ENCODE measurements around the gene KLHL1.

- TF ChIP-seq CEBPB (IDR thresholded peaks at IDR 0.05; ENCODE audit: low read depth) (no peak), CTCF (IDR thresholded peaks at IDR 0.05 in 2 of 3, conservative IDR thresholded peaks at IDR 0.05 in 1 of 3; ENCODE audit: borderline replicate concordance in 1 of 3, insufficient read depth in 1 of 3, low read depth in 2 of 3, low read length in 2 of 3) (no peak), REST (IDR thresholded peaks at IDR 0.05; ENCODE audit: low read depth) (no peak), POLR2AphosphoS5 (IDR thresholded peaks at IDR 0.05; ENCODE audit: low read depth, low read length) (no peak), JUND (IDR thresholded peaks at IDR 0.05) (no peak), EZH2 (IDR thresholded peaks at IDR 0.05) (no peak), FOSL1 (IDR thresholded peaks at IDR 0.05; ENCODE audit: low read depth) (no peak), POLR2A (IDR thresholded peaks at IDR 0.05; ENCODE audit: borderline replicate concordance, extremely low read depth, insufficient read depth, insufficient read length) (no peak), MAX (IDR thresholded peaks at IDR 0.05) (no peak), YY1 (IDR thresholded peaks at IDR 0.05; ENCODE audit: extremely low read depth, insufficient replicate concordance, low read depth, low read length) (no peak), EZH2phosphoT487 (IDR thresholded peaks at IDR 0.05; ENCODE audit: borderline replicate concordance) (no peak)
Observed at GRCh38 chr13:69769608-69770007, 338.6 kb downstream of the KLHL1 start.

All from HCT116 (cell line).